NCI-H187 treated with DMSO at 0.1 percent for 48 hours (cell line): ENCODE measurements around the gene LRIT3.

Experiments
- DNase-seq: peaks from one replicate; lab custom pipeline; 2025; lab: John Stamatoyannopoulos, UW

The LRIT3 gene, protein sequence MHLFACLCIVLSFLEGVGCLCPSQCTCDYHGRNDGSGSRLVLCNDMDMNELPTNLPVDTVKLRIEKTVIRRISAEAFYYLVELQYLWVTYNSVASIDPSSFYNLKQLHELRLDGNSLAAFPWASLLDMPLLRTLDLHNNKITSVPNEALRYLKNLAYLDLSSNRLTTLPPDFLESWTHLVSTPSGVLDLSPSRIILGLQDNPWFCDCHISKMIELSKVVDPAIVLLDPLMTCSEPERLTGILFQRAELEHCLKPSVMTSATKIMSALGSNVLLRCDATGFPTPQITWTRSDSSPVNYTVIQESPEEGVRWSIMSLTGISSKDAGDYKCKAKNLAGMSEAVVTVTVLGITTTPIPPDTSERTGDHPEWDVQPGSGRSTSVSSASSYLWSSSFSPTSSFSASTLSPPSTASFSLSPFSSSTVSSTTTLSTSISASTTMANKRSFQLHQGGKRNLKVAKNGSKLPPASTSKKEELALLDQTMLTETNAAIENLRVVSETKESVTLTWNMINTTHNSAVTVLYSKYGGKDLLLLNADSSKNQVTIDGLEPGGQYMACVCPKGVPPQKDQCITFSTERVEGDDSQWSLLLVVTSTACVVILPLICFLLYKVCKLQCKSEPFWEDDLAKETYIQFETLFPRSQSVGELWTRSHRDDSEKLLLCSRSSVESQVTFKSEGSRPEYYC

DNA sequence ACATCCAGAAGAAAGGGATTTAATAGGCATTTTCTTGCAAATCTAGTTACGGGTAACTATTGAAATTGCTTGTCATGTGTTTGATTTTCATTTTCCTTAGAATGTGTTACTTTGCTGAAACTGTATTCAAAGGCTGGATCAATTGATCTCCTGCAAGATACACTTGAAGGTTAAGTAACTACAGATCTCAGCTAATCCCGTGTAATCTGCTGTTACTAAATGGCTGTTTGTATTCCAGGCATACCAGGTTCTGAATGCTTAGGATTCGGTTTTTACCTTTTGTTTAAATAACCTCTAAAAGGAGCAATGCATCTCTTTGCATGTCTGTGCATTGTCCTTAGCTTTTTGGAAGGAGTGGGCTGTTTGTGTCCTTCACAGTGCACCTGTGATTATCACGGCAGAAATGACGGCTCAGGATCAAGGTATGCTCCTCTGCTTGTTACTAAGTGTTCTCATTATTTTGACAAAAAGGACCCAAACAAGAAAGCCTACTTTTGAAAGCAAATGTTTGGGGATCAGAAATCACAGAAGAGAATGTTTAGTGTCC is at the start of gene LRIT3:
Gene LRIT3, plus strand, starts transcription at position 212 of the 547 bp plus-strand sequence. Its CDS starts 95 bp downstream, at position 307.
- no peak for DNase-seq

DNA sequence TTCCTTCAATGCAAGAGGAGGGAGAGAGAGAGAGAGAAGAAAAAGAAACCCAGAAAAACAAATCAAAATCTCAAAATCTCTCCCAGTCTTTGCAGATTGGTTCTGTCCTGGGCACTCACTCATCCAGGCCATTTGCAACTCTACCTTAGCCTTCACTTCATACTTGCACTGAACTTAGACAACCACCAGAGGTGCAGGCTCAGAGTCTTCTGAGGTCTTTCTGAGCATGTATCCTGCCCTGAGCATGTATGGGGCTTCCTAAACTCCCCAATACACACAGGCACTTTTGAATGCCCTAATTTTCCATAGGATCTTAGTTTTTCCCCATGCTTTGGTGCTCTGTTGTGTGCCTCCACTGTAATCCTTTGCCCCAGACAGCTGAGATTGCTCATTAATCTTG is 49.0 kb upstream of the LRIT3 start:
- no peak for DNase-seq

DNA sequence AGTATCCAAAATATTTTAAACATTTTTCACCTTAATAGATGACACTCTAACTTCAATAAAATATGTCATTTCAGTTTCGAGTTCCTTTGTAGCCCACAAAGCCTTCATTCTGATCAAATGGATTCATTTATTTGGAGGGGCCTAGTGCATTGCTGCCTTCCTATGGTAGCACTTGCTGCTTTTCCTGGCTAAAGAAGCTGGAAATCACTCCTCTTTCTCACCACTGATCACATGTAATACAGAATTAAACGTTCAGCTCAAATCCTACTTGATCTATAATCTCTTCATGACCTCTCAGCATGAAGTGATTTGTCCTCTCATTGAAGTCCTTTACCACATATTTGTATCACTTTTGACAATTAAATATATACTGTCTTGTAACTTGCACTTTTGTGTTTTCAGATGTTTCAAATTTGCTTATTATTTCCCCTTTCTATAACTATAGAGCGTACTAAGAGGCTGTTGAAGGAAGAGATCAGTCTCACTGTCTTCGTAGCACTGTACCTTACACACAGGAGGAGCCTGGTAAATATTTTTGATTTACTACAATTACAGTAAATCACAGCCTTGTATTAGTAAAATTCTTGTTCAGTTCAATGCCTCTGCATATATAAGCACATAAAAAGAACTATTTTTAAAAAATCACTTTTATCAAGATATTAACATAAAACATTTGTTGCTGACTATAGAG is 46.7 kb upstream of the LRIT3 start:
- DNase-seq, result no peak

DNA sequence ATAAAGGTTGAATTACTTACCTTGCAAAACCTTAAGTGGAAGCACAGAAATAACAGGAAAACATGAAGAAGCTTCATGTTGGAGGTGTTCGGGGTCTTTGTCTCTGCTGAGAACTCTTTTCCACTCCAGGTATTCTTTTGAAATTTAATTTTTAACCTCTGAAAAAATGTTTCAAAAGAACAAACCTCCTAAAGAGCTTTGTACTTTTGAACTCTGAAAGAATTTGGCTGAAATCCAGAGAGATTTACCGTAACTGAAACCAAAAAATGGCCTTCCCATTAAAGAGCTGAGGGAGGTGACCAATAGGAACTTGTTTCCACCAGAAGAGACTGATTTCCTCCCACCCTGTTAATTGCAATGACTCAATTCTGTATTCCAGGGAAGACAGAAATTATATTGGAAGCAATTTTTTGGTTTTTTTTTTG is 46.0 kb upstream of the LRIT3 start, which contains the start of gene CFI:
Gene CFI, minus strand, starts transcription at position 105 of the 425 bp plus-strand sequence. Its CDS starts 28 bp downstream, at position 77.
- DNase-seq, result no peak

DNA sequence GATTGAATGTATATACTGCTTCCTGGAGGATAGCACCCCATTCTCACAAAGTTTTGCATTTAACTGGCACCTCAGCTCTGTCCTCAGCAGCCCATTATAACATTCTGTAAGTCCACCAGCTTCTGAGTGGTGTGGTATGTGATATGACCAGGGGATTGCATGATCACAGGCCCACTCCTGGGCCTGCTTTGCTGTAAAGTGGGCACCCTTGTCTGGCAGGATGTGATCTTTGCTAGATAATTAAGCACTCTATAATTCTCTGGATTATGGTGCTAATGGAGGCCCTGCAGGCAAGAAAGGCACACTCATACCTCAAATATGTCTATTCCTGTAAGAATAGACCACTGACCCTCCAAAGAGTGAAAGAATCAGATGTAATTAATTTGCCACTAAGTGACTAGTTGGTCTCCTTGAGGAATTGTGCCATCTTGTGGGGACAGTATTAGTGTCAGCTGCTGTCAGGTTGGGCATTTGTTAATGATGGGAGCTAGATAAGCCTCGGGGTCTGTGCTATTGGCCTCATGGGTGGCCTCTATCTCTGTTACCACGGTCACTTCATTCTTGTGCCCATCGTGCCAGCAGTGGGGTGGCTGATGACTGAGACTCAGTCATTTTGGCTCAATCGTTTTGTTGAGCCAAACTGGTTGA is 43.9 kb upstream of the LRIT3 start:
- DNase-seq, result no peak

DNA sequence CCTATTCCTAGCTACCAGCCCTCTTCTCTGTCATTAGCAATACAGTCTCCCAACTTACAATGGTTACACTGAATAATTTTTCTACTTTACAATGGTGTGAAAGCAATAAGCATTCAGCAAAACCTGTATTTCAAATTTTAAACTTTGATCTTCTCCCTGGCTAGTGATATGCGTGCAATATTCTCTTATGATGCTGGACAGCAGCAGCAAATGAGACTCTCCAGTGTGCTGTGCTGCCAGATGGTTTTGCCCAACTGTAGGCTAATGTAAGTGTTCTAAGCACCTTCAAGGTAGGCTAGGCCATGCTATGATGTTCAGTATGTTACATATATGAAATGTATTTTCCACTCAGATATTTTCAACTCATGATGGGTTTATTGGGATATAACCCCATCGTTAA is 38.3 kb upstream of the LRIT3 start:
- no peak for DNase-seq

DNA sequence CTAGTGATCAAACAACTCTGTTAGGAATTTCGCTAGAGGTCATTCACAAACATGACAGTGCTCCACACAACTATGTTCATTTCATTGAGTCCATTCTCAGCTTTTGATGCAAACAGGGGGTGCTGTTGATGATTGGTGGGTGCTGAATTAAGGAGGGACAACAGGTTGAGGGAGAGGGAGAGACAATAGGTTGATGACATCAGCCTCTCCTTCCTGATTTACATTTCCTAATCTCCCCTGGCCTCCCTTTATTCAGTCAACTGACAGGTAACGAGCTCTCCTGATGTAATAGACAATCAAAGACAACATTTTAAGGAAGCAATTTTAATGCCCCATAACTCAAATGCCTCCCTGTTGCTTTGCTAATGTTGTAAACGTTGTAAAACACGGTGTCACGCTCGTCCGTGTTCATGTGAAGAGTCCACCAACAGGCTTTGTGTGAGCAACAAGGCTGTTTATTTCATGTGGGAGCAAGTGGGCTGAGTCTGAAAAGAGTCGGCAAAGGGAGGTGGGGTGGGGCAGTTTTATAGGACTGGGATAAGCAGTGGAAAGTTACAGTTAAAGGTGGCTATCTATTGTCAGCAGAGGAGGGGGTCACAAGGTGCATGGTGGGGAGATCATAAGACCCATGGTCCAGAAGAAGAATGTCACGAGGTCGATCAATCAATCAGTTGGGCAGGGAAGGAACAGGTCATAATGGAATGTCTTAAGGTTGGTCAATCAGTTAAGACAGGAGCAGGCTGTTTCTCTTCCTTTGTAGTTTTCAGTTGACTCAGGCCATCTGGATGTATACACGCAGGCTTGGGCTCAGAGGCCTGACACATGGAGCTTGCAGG is 37.1 kb upstream of the LRIT3 start:
- DNase-seq, result no peak

DNA sequence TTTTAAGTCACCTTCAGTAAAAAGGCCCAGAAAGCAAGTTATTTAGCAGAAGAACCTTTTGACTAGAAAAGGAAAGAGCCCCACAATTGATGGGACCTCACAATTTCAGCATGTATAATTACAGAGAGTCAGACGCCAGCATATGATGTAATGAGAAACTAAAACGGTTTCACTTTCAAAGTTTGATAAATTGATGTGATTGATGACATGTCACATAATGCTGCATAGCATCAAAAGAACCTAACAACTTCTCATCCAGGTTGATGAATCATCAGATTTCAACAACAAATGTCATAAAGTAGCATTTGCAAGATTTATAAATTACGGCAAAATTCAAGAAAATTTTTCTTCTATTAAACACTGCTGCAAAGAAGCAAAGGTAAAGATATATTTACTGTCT is 36.2 kb upstream of the LRIT3 start:
- no peak for DNase-seq

DNA sequence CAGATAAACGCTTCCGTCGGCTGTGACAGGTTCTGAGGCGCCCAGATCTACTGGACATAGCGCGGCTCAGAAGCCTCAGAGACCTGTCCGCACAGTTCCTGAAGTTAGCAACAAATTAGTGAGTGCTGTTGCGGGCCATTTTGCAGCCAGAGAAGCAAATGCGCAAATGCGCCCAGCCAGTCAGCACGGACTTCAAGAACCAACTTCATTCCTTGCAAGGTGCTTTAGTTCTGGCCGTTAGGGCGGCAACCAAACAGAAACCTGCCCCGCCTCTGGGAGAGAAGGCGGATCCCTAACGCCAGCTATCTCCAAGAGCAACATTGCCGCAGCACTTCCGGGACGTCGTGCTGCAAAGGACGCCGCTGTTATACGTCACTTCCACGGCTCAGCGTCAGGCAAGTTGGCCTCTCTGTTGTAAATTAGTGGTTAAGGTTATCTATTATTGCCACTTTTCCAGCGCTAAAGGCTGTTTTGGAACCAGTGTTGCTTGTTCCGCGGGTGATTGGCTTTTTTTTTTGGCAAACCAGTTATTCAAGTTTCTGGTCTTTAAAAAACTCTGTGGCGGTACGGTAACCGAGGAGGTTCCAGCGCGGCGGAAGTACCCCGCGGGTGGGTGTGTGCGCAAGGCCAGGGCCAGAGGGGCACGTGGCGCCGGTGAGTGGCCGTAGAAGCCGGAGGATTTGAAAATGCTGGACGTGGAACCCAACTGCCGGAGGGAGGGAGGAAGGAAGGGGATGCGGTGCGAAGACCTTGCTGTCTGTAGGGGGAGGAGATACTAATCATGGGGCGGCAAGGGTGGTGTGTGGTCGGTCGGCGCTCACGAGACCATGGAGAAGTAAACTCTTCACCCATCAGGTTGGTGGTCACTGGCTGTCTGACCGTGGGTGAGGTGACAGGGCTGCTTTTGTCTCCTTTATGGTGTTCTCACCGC is 32.5 kb upstream of the LRIT3 start, which contains the start of gene GAR1:
Gene GAR1, plus strand, starts transcription at position 612 of the 931 bp plus-strand sequence. CDS start 403 bp downstream, outside the sequence.
- DNase-seq, result peak; percentile 43

DNA sequence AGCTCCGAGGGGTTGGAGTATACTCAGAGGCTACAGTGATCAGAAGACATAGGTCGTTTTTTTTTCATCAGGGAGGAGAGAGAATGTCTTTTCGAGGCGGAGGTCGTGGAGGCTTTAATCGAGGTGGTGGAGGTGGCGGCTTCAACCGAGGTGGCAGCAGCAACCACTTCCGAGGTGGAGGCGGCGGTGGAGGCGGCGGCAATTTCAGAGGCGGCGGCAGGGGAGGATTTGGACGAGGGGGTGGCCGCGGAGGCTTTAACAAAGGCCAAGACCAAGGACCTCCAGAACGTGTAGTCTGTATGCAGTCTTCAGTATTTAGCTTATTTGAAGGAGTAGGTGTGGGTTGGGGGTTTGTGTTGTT is 31.8 kb upstream of the LRIT3 start:
- no peak for DNase-seq

DNA sequence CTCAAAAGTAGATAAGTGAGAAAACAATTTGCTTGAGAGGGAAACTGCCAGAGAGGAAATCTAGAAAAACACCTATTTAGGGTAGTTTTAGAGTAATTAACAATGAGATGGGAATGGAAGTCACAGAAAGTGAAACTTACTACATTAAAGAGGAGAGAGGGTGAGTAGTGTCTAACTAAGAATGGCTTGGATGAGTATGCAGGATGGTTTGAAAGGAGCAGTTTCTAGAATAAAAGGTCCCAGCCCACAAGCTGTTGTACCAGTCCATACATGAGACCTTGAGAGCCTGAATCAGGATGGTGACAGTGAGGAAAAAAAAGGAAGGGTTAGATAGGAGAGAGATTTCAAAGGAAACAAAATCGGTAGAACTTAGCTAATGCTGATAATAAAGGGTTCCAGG is 31.0 kb upstream of the LRIT3 start:
- DNase-seq, result no peak

DNA sequence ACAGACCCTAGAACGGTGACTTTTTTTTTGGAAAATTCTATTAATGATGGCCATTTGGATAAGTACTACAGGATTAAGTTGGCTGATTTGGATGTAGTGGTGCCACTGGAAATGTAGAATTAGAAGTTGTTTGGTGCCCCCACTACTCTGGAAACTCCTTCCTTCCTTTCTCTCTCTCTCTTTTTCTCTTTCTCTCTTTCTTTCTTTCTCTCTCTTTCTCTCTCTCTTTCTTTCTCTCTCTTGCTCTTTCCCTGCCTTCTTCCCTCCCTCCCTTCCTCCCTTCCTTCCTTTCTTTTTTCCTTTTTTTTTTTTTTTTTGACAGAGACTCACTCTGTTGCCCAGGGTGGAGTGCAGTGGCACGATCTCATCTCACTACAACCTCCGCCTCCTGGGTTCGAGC is 29.6 kb upstream of the LRIT3 start:
- DNase-seq, result no peak

DNA sequence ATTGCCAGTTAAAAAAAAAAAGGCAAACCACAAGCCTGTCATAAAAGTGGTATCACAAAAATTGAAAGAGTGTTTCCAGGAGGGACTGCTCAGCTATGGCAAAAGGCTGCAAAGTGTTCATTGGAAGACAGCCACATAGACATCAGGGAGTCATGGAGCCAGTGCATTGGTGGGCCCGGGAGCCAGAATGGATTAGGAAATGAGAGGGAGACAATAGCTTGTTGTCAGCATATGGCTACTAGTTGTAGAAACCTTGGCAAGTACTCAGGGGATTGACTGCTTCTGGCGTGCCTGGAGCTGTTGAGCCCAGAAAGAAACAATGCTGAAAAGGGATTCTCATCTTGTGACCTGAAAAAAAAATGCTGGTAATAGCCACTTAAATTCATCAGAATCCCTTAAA is 27.3 kb upstream of the LRIT3 start:
- no peak for DNase-seq

DNA sequence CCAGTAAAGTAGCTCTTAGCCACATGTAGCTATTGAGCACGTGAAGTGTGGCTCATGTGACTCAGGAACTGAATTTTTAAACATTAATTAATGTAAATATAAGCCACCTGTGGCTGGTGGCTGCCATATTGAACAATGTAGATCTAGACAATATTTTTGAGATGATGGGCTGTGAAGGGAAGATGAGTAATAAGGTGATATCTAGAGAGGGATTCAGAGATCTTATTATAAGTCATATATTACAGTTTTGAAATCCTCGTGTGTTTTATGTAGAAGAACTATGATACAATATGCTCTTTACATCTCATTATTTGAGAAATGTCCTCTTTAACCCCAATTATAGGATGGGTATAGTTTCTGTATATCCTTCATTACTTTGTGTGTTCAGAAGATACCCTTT is 26.7 kb upstream of the LRIT3 start:
- no peak for DNase-seq

DNA sequence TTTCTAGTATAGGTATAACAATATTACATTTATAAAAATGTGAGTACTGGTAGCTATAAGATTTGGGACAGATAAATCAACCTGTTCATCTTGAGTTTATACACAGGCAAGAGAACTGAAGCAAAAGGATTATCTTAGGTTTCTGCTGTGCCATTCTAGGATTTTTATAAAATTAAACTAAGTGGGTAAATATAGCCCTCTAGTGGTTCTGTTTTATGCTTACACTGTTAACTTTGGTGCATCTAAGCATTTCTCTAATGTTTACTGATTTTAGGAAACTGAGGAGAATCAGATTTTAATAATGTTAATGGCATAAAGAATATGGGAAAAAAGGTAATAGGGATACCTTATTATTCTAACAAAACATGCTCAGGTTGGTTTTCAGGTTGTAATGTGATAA is 21.2 kb upstream of the LRIT3 start:
- no peak for DNase-seq

DNA sequence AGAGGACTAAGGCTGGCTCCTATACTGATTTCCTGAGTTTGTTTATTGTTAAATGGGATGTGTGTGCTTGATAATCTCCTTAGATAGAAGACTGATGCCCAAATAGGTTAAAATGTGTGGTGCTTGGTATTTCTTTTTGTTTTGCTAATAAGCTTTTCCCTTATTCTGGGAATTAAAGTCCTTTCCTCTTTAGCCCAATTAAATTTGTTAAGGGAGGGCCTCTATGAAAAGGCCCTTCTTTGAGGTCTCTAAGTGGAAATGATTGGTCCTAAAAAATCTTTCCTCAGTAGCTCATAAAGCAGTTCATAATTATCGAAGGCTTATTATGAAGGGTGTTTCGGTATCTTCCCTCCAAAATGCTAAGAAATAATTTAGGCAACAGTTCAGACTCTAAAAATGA is 20.2 kb upstream of the LRIT3 start, which contains the start of gene RRH:
Gene RRH, plus strand, starts transcription at position 301 of the 400 bp plus-strand sequence. Its CDS starts 56 bp downstream, at position 357.
- no peak for DNase-seq

DNA sequence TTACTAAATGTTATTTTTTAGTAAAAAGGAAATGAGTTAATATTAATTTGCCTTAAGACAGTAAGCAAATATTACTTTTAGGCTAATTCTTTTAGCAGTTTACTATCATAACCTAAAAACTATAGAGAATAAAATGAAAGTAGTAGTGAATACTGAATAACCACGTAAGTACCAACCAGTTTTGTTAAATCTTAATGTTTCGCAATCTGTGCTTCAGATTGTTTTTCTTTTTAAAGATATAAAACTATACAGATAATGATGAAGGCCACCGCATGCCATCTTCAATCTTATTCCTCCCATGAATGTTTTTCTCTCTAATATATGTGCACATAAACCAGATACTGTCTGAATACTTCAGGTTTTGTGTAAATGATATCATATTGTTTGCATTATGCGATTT is 14.2 kb upstream of the LRIT3 start:
- DNase-seq, result no peak

DNA sequence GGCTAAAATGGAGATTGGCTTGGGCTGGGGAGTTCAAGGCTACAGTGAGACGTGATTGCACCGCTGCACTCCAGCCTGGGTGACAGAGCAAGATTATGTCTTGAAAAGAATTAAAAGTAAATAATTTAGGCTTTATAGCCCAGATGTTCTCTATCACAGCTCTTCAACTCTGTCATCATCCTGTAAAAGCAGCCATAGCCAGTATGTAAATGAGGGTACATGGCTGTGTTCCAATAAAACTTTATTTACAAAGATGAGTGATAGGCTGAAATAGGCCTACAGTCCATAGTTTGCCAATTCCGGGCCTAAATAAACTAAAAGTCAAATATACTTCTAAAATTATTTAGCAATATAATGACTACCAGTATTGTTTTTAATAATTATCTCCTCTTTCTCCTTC is 10.9 kb upstream of the LRIT3 start:
- no peak for DNase-seq

DNA sequence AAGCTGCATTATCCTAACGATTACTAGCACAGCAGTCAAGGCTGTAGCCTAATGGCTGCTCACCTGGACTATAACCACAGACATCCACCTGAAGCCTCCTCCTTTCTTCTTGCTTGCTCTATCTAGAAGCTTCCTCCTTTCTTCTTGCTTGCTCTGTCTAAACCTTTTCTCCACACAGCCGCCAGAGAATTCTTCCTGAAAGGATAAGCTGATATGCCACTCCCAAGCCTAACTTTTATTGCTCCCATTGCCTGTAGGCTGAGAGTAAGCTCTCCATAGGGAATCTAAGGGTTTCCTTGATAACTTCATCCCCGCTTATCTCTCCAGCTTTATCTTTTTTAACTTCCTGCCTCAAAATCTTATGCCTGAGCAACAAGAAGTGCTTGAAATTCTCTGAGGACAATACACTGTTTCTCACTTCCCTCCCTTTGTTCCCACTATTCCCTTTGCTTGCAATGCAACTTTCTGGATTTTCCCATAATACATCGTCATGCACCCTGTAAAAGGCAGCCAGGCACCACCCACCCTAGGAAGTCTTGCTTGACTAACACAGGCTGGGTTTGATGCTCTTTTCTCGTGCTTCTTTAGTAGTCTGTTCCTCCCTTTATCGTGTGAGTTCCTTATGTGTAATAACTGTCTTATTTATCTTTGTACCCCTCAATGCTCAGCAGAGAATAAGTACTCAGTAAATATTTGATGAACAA is 1.4 kb upstream of the LRIT3 start:
- DNase-seq, result no peak
